Keratinocyte (primary cell): Measurements from ENCODE around the gene CYP39A1. TPM values are rescaled to one million over a fixed set of nuclear protein-coding genes. Genes with fewer than 3 reads are reported as not detected.

Experiments used
- DNase-seq: peaks from one replicate; pipeline ENCODE4 v3.0.0-alpha.2; 2011; ENCODE audit warnings: low read depth, missing footprints, low spot score
- FAIRE-seq: peaks from 2 replicates; lab custom pipeline; 2011; peaks lifted over from hg19 to GRCh38; lab: Jason Lieb, UNC
- H2AFZ ChIP-seq: 2 replicates; pipeline ENCODE4 v1.6.0; 2012; ENCODE audit warnings: low read length, control low read depth, inconsistent platforms; ENCODE audit not compliant: control insufficient read depth
- H3K27ac ChIP-seq: 2 replicates; pipeline ENCODE4 v1.5.1; 2011; ENCODE audit warnings: low read length; ENCODE audit not compliant: control insufficient read depth, insufficient read depth
- H3K27me3 ChIP-seq: 3 replicates; pipeline ENCODE4 v1.6.0; 2011; ENCODE audit warnings: low read length; ENCODE audit not compliant: control insufficient read depth, insufficient read depth; ENCODE audit errors: extremely low read depth
- H3K36me3 ChIP-seq, 2 experiments: 2 replicates in 1 of 2; 3 replicates in 1 of 2; pipeline ENCODE4 v1.5.1; 2011; ENCODE audit warnings: low read length in 2 of 2, mild to moderate bottlenecking in 1 of 2; ENCODE audit not compliant: control insufficient read depth in 2 of 2, insufficient read depth in 2 of 2; ENCODE audit errors: extremely low read depth in 1 of 2
- H3K4me1 ChIP-seq: 3 replicates; pipeline ENCODE4 v1.5.1; 2011; ENCODE audit warnings: low read length; ENCODE audit not compliant: control insufficient read depth, insufficient read depth; ENCODE audit errors: extremely low read depth
- H3K4me2 ChIP-seq: 3 replicates; pipeline ENCODE4 v1.6.0; 2011; ENCODE audit warnings: low read depth, low read length; ENCODE audit not compliant: control insufficient read depth, insufficient read depth; ENCODE audit errors: extremely low read depth
- H3K4me3 ChIP-seq, 3 experiments: fragments of 200-600 bp in 1 of 3; sonication (generic) in 1 of 3; 2 replicates in 2 of 3; 3 replicates in 1 of 3; pipeline ENCODE4 v1.5.1; 2011 to 2016; ENCODE audit warnings: low read length in 3 of 3, mild to moderate bottlenecking in 3 of 3, control low read depth in 2 of 3, inconsistent platforms in 1 of 3, low read depth in 1 of 3, mixed read lengths in 1 of 3, mixed run types in 1 of 3, moderate library complexity in 1 of 3; ENCODE audit not compliant: control insufficient read depth in 2 of 3, insufficient read depth in 2 of 3; ENCODE audit errors: extremely low read depth in 1 of 3
- H3K79me2 ChIP-seq: 2 replicates; pipeline ENCODE4 v1.6.0; 2012; ENCODE audit warnings: low read length; ENCODE audit not compliant: control insufficient read depth, insufficient read depth
- H3K9ac ChIP-seq: 3 replicates; pipeline ENCODE4 v1.6.0; 2011; ENCODE audit warnings: low read length; ENCODE audit not compliant: control insufficient read depth, insufficient read depth; ENCODE audit errors: extremely low read depth
- H3K9me1 ChIP-seq: 3 replicates; pipeline ENCODE4 v1.6.0; 2011; ENCODE audit warnings: low read length; ENCODE audit not compliant: control insufficient read depth, insufficient read depth; ENCODE audit errors: extremely low read depth
- H3K9me3 ChIP-seq: 2 replicates; pipeline ENCODE4 v1.5.1; 2012; ENCODE audit warnings: low read depth, low read length; ENCODE audit not compliant: control insufficient read depth
- H4K20me1 ChIP-seq: 3 replicates; pipeline ENCODE4 v1.6.0; 2011; ENCODE audit warnings: low read length; ENCODE audit not compliant: control insufficient read depth, insufficient read depth; ENCODE audit errors: extremely low read depth
- EZH2 ChIP-seq: IDR thresholded peaks from one replicate; pipeline ENCODE4 v1.6.1; 2012; ENCODE audit warnings: inconsistent platforms, mild to moderate bottlenecking, low read length, moderate library complexity
- dilution Hi-C: fragments of 300-500 bp; cut with MboI; formaldehyde crosslinking; loops from one replicate; pipeline ENCODE4 v1.7.0; 2020; ENCODE audit warnings: low sequenced_read_pairs; ENCODE audit not compliant: extremely low pct_ligation_motif_present
- polyA plus RNA-seq, 5 experiments: library from polyadenylated mRNA; depleted of rRNA in 3 of 5; stranded (reverse) in 3 of 5; stranded (forward) in 1 of 5; unstranded in 1 of 5; fragments of >200 nt; gene quantifications; 1 replicate in 1 of 5; 2 replicates in 3 of 5; 3 replicates in 1 of 5; pipeline versions ENCODE4 v1.2.1 to v1.2.3, GENCODE V29; 2011 to 2012; ENCODE audit warnings: missing spikeins in 2 of 5, low read depth in 1 of 5, low replicate concordance in 1 of 5
- TF ChIP-seq, protein P1 (sequence below), 3 experiments: IDR thresholded peaks in 1 of 3; conservative IDR thresholded peaks in 1 of 3; optimal IDR thresholded peaks in 1 of 3; 2 replicates in 2 of 3; 3 replicates in 1 of 3; pipeline versions ENCODE3 to v1.5.1; 2011; ENCODE audit warnings: low read length in 3 of 3, mild to moderate bottlenecking in 3 of 3, moderate library complexity in 2 of 3, control low read depth in 1 of 3, inconsistent platforms in 1 of 3; ENCODE audit not compliant: insufficient read depth in 2 of 3; ENCODE audit errors: extremely low read depth in 1 of 3

The CYP39A1 gene
- polyA plus RNA-seq, 1 donor (not counting 4 experiments of a cell fraction or from before 2014, with no cell fraction given): 1.6 TPM

- Histone ChIP-seq H3K27me3 (no peaks in the 10 kb centered on the region), H3K4me2 (no peak overlapping the region), H3K36me3 (no peaks in the 10 kb centered on the region), H3K9ac (no peak overlapping the region), H3K4me1 (no peaks in the 10 kb centered on the region), H3K9me3 (no peaks in the 10 kb centered on the region), H3K4me3 (no peak overlapping the region), H2AFZ (no peak overlapping the region), H3K27ac (no peak overlapping the region), H3K9me1 (no peaks in the 10 kb centered on the region), H3K79me2 (no peaks in the 10 kb centered on the region), H4K20me1 (no peaks in the 10 kb centered on the region)
- DNase-seq (no peak), FAIRE-seq (no peak)
- dilution Hi-C loops: no loop called here
- TF ChIP-seq, protein P1, sequence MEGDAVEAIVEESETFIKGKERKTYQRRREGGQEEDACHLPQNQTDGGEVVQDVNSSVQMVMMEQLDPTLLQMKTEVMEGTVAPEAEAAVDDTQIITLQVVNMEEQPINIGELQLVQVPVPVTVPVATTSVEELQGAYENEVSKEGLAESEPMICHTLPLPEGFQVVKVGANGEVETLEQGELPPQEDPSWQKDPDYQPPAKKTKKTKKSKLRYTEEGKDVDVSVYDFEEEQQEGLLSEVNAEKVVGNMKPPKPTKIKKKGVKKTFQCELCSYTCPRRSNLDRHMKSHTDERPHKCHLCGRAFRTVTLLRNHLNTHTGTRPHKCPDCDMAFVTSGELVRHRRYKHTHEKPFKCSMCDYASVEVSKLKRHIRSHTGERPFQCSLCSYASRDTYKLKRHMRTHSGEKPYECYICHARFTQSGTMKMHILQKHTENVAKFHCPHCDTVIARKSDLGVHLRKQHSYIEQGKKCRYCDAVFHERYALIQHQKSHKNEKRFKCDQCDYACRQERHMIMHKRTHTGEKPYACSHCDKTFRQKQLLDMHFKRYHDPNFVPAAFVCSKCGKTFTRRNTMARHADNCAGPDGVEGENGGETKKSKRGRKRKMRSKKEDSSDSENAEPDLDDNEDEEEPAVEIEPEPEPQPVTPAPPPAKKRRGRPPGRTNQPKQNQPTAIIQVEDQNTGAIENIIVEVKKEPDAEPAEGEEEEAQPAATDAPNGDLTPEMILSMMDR (optimal IDR thresholded peaks at IDR 0.05 in 1 of 3, IDR thresholded peaks at IDR 0.05 in 1 of 3, conservative IDR thresholded peaks at IDR 0.05 in 1 of 3; ENCODE audit: extremely low read depth in 1 of 3, insufficient read depth in 2 of 3, low read length in 3 of 3): no peak
- TF ChIP-seq EZH2: no peak
These were observed 24.1 kb downstream of the CYP39A1 start for GRCh38 chr6:46628498-46628897.

DNA sequence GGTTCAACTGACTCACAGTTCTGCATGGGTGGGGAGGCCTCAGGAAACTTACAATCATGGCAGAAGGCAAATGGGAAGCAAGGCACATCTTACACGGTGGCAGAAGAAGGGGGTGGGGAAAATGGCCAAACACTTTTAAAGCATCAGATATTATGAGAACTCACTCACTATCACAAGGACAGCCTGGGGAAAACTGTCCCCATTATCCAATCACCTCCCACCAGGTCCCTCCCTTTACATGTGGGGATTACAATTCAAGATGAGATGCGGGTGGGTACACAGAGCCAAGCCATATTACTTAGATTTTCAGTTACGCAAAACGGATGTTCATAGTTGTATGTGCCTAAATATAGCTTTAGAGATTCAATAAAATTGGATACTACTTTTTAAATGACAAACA, 25.6 kb downstream of the CYP39A1 start:
- Histone ChIP-seq H3K9me1 (no peaks in the 10 kb centered on the region), H4K20me1 (no peaks in the 10 kb centered on the region), H3K4me2 (no peak overlapping the region), H3K4me1 (no peaks in the 10 kb centered on the region), H2AFZ (no peak overlapping the region), H3K4me3 (no peak overlapping the region), H3K9me3 (no peaks in the 10 kb centered on the region), H3K27ac (no peak overlapping the region), H3K36me3 (no peaks in the 10 kb centered on the region), H3K9ac (no peak overlapping the region), H3K79me2 (no peaks in the 10 kb centered on the region), H3K27me3 (no peaks in the 10 kb centered on the region)
- TF ChIP-seq, protein P1 (optimal IDR thresholded peaks at IDR 0.05 in 1 of 3, IDR thresholded peaks at IDR 0.05 in 1 of 3, conservative IDR thresholded peaks at IDR 0.05 in 1 of 3; ENCODE audit: extremely low read depth in 1 of 3, insufficient read depth in 2 of 3, low read length in 3 of 3): no peak
- TF ChIP-seq EZH2: no peak
- dilution Hi-C loops: no loop called here
- DNase-seq (no peak), FAIRE-seq (no peak)
